Fibroblast of upper back skin (primary cell): ENCODE measurements around the gene PAPPA.

Experiments
- DNase-seq: peaks from one replicate; pipeline ENCODE4 v3.0.0-alpha.2; 2013

The PAPPA gene

GRCh38 chr9:116278326-116278725 lies 124.7 kb downstream of the PAPPA start:
- no peak for DNase-seq

- DNase-seq, result peak; percentile 51
These were observed 125.6 kb downstream of the PAPPA start for GRCh38 chr9:116279230-116279629.

DNA sequence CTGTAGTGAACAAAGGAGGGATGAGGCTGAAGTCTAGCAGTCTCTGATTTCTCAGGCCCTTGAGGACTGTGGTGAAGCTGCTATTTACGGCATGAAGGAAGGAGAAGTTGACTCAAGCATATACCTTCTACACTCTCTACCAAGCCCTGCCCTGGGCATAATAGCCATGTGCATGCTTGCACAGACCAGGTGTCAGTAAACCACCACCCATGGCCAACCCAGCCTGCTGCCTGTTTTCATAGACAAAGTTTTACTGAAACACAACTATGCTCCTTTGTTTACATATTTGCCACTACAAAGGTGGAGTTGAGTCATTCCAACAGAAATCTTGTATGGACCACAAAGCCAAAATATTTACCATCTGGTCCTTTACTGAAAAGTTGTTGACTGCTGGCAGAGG lies 126.9 kb downstream of the PAPPA start:
- no peak for DNase-seq

DNA sequence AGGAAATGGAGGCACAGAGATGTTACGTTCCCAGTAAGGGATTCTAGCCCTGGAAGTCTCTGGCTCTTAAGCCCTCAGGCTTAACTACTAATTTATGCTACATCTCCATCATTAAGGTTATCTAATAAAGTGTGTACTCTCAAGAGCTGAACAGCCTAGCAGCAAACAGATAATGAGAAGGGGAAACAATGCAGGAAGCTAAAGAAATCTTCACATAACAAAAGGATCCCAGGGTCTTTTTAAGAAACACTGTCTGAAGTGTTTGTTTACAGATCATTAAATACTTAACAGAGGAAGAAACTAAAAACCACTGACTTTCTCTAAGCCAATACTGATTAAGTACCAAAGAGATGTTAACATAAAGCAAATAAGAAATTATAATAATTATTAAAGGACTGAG lies 129.0 kb downstream of the PAPPA start:
- DNase-seq, result no peak

GRCh38 chr9:116284518-116284917 lies 130.9 kb downstream of the PAPPA start:
- no peak for DNase-seq

GRCh38 chr9:116285320-116285719 lies 131.7 kb downstream of the PAPPA start:
- no peak for DNase-seq

DNA sequence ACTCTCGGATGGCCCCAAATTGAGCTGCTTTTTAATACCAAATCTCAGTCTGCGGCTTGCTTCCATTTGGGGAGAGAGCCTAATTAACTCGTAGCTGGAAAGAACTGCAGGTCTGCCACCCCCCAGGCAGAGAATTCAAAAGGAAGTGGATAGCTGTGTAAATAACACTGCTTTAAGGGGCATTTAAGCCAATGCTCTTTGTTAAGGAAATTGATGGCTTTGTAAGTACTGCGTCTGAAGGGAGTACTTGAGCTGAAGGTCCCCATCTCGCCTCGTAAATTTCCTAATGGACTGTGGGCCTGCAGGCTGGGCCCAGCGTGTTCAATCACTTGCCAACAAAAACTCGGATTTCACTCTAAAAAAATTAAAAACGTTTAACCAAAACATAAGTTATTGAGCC lies 132.7 kb downstream of the PAPPA start:
- DNase-seq, result no peak

- DNase-seq, result peak; percentile 49
These were observed 134.1 kb downstream of the PAPPA start for GRCh38 chr9:116287721-116288120.

GRCh38 chr9:116288658-116289057 lies 135.1 kb downstream of the PAPPA start:
- peak; percentile 97 for DNase-seq

DNA sequence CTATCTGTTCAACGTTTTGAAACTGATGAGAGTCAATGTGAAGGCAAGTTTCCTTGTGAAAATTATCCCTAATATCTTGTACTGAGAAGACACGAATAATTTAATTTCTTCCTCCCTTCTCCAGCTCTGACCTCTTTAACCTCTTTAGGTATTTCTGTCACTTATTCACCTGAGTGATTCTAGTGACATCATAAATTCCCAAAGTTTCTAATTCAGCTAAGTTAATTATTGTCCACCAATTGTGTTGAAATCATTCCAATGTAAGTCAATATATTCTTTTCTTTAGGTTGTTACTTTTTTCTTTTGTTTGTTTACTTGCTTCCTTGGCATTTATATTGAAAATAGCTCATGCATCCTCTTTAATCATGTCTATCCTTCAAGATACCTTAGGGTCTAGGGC lies 143.8 kb downstream of the PAPPA start:
- DNase-seq, result no peak

GRCh38 chr9:116298249-116298648 lies 144.7 kb downstream of the PAPPA start:
- no peak for DNase-seq

GRCh38 chr9:116298878-116299391 lies 145.3 kb downstream of the PAPPA start:
- no peak for DNase-seq

- DNase-seq, result no peak
These were observed 146.8 kb downstream of the PAPPA start for GRCh38 chr9:116300360-116300870.

DNA sequence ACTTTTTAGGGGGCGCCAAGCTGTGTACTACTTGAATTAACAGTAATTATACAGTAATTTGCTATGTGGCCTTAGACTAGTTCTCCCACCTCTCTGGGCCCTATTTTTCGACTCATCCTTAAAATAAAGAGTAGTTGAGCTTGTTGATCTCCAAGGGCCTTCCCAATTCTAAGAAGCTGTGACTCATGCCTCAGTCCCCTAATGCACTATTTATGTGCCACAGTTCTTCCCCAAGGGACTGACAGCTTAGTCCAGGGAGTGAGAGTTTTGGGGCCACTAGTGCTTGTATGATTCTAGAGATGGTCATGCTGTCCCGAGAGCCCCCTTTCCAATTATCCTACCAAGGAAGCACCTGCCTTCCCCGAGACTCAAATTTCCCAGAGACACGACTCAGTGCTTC lies 149.7 kb downstream of the PAPPA start:
- no peak for DNase-seq

DNA sequence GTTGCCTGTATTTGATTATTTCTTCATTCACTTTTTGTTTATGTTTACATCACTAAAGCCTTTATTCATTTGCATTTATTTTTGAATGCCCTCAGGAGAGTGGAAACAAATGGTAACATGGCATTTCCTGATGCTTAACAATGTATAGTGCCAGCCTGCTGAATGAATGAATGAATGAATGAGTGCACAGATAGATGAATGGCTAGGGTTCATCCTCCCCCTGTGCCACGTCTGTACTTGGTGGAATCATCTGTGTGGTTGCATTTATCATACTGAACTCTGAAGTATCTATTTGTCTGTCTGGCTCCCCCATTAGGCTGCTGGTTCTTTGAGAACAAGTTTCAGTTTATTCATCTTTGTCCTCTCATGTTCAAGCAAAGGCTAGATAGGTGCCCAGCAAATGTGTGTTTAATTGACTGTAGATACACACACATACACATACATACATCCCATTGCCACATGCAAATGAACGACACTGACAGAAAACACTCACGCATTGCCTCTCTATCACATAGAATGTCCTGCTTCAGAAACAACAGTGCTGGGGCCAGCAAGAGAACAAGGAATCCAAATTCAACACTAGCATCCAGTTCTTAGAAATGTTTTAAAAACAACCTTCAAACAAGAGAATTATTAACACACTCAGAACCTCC lies 150.4 kb downstream of the PAPPA start:
- DNase-seq, result no peak

DNA sequence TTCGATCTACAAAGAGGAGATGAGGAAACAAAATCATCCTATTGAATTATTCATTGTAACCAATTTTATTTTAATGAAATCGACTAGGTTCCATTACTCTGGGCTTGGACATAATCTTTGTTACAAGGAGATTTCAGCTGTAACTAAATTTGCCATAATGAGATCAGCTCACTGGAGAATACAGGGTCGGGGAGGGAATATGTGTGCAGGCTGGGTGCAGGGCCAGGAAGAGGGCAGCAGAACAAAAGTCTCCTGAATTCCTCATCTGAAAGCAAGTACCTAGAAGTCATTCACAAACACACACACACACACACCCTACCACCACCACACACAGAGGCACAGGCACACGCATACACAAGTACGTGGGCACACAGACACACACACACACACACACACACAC lies 151.2 kb downstream of the PAPPA start:
- no peak for DNase-seq

- DNase-seq, result no peak
These were observed 154.5 kb downstream of the PAPPA start for GRCh38 chr9:116308076-116308475.

- no peak for DNase-seq
These were observed 156.5 kb downstream of the PAPPA start for GRCh38 chr9:116309900-116310611.

- no peak for DNase-seq
These were observed 158.6 kb downstream of the PAPPA start for GRCh38 chr9:116312221-116312620.

GRCh38 chr9:116313638-116314037 lies 160.0 kb downstream of the PAPPA start:
- DNase-seq, result no peak

GRCh38 chr9:116316246-116316645 lies 162.7 kb downstream of the PAPPA start:
- DNase-seq, result no peak

- no peak for DNase-seq
These were observed 163.9 kb downstream of the PAPPA start for GRCh38 chr9:116317503-116317902.

DNA sequence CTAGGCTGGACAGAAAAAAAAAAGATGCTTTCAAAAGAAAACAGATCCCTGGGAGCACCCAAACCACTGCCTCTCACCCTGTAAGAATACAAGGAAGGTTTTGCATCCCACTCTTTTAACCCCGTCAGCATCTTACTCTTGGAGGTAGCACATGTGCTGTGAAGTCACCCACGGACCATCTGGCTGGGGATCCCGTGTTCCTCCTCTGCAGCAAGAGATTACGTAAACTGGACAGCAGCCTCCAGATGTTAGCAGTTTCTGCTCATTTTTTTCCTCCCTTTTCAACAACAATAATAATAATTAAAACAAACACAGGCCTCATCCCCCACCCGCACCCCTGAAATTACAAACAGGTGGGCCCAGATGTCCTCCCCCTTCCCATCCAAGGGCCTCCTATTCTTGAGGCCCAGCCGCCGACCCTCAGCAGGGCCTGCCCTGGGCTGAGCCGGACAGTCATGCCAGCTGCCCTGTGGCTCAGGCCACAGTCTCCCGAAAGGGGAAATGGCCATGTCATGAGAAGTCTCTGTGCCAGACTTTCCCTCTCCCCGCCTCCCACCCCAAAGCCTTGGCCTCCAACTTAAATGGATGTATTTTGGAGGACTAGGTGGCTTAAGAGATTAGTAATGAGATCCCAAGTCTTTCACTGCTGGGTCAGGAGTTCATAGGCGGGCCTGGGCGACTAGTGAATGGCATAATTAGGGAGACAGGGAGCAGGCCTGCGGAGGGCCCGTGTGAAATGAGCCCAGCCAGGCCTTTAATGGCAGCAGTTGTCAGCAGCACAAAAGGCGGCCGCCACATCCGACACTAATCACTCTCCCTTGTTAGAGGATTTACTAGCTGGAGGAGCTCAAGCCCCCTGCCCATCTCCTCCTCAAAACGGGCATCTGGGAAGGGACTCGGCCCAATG lies 165.1 kb downstream of the PAPPA start:
- DNase-seq, result peak; percentile 56
